Activated naive CD8-positive, alpha-beta T cell treated with anti-CD3 and anti-CD28 coated beads for 36 hours (primary cell): ENCODE measurements around the gene ADCY2. TPM values are rescaled to one million over a fixed set of nuclear protein-coding genes. Genes with fewer than 3 reads are reported as not detected.
A peak's percentile ranks its signal among the peaks of the same experiment; 100 is the strongest.

Source experiments
- DNase-seq: peaks from one replicate; pipeline ENCODE4 v3.0.0; 2021
- H3K27ac Mint-ChIP-seq: one replicate; pipeline ENCODE4 v1.8.0; 2022; ENCODE audit warnings: mild to moderate bottlenecking, moderate library complexity, mixed read lengths
- H3K27me3 Mint-ChIP-seq: one replicate; pipeline ENCODE4 v1.8.0; 2022; ENCODE audit warnings: mild to moderate bottlenecking, mixed read lengths
- H3K36me3 Mint-ChIP-seq: one replicate; pipeline ENCODE4 v1.8.0; 2021; ENCODE audit warnings: mild to moderate bottlenecking, mixed read lengths
- H3K4me1 Mint-ChIP-seq: one replicate; pipeline ENCODE4 v1.8.0; 2021; ENCODE audit warnings: mixed read lengths
- H3K4me3 Mint-ChIP-seq: one replicate; pipeline ENCODE4 v1.8.0; 2022; ENCODE audit warnings: mild to moderate bottlenecking, moderate library complexity, mixed read lengths
- H3K9me3 Mint-ChIP-seq: one replicate; pipeline ENCODE4 v1.8.0; 2022; ENCODE audit warnings: mixed read lengths
- total RNA-seq, 2 experiments: library from RNA; stranded (reverse); gene quantifications; one replicate each; pipeline ENCODE4 v1.2.3, GENCODE V29; 2021

ADCY2 gene
- total RNA-seq, 2 experiments from 2014 or later = not detected

DNA sequence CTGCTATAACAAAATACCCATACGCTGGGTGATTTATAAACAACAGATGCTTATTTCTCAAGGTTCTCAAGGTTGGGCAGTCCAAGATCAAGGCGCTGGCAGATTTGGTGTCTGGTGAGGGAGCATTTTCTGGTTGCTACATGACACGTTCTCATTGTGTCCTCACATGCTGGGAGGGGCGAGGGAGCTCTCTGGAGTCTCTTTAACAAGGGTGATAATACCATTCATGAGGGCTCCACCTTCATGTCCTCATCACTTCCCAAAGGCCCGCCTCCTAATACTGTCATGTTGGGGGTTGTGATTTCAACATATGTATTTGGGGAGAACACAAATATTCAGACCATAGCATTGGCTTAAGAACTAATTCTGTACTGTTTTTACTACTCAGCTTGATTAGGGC is 450.4 kb downstream of the ADCY2 start:
- Mint-ChIP-seq H3K36me3 (no peaks in the 10 kb centered on the region), H3K9me3 (no peaks in the 10 kb centered on the region), H3K4me1 (peaks cover 3% of the 10 kb centered on the region), H3K4me3 (no peak overlapping the region), H3K27ac (no peak overlapping the region), H3K27me3 (peaks cover 76% of the 10 kb centered on the region)
- DNase-seq = no peak

GRCh38 chr5:7848296-7848695 is 452.4 kb downstream of the ADCY2 start:
- no peaks in the 10 kb centered on the region for H3K9me3 Mint-ChIP-seq
- H3K36me3 Mint-ChIP-seq = no peaks in the 10 kb centered on the region
- DNase-seq = no peak
- H3K4me3 Mint-ChIP-seq = no peak overlapping the region
- peaks cover 12% of the 10 kb centered on the region for H3K4me1 Mint-ChIP-seq
- H3K27me3 Mint-ChIP-seq = peaks cover 71% of the 10 kb centered on the region
- no peak overlapping the region for H3K27ac Mint-ChIP-seq

DNA sequence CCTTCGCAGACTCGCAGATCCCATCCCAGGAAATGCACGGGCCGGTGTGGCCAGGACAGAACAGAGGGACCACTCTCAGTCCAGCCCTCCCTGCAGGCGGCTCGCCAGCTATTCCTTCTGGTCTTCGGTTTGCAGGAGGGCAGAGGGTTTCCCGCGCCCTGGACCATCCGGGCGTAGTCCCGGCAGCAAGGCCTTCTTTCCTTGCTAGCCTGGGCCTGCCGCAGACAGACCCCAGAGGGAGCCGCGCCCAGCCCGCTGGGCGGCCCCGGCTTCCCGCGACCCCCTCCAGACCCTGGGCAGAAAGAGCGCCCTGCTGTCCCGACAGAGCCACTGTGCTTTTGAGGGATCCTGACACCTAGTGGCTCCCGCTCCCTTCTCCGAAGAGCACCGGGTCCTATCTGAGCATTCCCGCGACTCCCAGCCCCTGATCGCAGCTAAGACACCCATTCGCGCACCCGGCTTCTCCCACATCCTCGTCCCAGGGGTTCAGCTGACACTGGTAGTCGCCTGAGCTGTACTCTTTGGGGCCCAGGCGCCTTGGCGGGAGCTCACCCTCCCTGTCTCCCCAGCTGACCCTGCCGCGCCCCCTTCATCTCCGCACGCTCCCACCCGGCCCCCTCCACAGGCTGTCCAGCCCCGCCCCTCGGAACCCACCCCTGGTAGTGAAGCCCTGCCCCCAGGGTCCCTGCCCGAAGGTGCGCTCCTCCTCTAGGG is 453.9 kb downstream of the ADCY2 start:
- H3K27me3 Mint-ChIP-seq = peaks cover 59% of the 10 kb centered on the region
- H3K27ac Mint-ChIP-seq = no peak overlapping the region
- H3K9me3 Mint-ChIP-seq = no peaks in the 10 kb centered on the region
- H3K36me3 Mint-ChIP-seq = no peaks in the 10 kb centered on the region
- peaks cover 12% of the 10 kb centered on the region for H3K4me1 Mint-ChIP-seq
- H3K4me3 Mint-ChIP-seq = peak overlapping the region; percentile 62
- DNase-seq = no peak

GRCh38 chr5:7850395-7851239 is 454.7 kb downstream of the ADCY2 start, which contains the start of gene CFAP90:
Gene CFAP90 (minus strand): TSS chr5:7851133. CDS start chr5:7851021, 112 bp downstream.
- Mint-ChIP-seq H3K4me3 (peak within 1 kb of the TSS; percentile 62), H3K9me3 (no peaks in the 10 kb centered on the region), H3K27ac (no peak within 1 kb of the TSS), H3K4me1 (peaks cover 12% of the 10 kb centered on the region), H3K27me3 (peaks cover 52% of the 10 kb centered on the region), H3K36me3 (no peaks in the 10 kb centered on the region)
- no peak for DNase-seq

DNA sequence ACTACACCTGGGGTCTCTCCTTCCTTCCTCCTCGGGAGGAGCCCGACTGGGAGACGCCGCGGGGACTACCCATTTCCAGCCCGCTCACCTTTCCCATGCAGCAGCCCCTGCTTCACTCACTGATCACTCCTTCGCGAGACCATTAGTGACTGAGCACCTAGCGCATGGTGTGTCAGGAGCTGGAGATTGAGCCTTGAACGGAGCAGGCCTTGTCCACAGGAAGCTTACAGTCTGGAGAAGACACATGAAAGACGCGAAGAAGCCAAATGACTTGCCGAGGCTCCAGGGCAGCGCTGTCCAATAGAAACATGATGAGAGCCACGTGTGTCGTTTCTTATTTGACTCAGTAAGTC is 455.3 kb downstream of the ADCY2 start:
- Mint-ChIP-seq H3K27me3 (peaks cover 48% of the 10 kb centered on the region), H3K4me1 (peaks cover 12% of the 10 kb centered on the region)

GRCh38 chr5:7851617-7852289 is 455.8 kb downstream of the ADCY2 start:
- Mint-ChIP-seq H3K9me3 (no peaks in the 10 kb centered on the region), H3K4me3 (no peak overlapping the region), H3K27me3 (peaks cover 46% of the 10 kb centered on the region), H3K4me1 (peaks cover 12% of the 10 kb centered on the region), H3K36me3 (no peaks in the 10 kb centered on the region), H3K27ac (no peak overlapping the region)
- DNase-seq = no peak

More for the DNA sequence above, 455.3 kb downstream of the ADCY2 start:
- H3K36me3 Mint-ChIP-seq = no peaks in the 10 kb centered on the region
- H3K4me3 Mint-ChIP-seq = peak overlapping the region; percentile 62
- DNase-seq = no peak
- no peak overlapping the region for H3K27ac Mint-ChIP-seq
- no peaks in the 10 kb centered on the region for H3K9me3 Mint-ChIP-seq

GRCh38 chr5:7852542-7852941 is 456.6 kb downstream of the ADCY2 start:
- H3K4me1 Mint-ChIP-seq = peaks cover 12% of the 10 kb centered on the region
- no peaks in the 10 kb centered on the region for H3K9me3 Mint-ChIP-seq
- peaks cover 42% of the 10 kb centered on the region for H3K27me3 Mint-ChIP-seq
- DNase-seq = no peak
- H3K27ac Mint-ChIP-seq = no peak overlapping the region
- H3K4me3 Mint-ChIP-seq = no peak overlapping the region
- H3K36me3 Mint-ChIP-seq = peaks cover 3% of the 10 kb centered on the region

DNA sequence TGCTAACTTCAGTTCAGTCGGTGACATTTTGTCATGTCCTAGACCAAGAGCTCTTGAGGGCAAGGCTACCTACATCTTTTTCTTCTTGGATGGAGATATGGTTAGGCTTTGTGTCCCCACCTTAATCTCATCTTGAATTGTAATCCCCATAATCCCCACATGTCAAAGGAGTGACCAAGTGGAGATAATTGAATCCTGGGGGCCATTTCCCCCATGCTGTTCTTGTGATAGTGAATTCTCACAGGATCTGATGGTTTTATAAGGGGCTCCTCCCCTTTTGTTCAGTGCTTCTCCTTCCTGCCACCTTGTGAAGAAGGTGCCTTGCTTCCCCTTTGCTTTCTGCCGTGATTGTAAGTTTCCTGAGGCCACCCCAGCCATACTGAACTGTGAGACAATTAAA is 457.1 kb downstream of the ADCY2 start:
- Mint-ChIP-seq H3K27ac (no peak overlapping the region), H3K4me3 (no peak overlapping the region), H3K27me3 (peaks cover 37% of the 10 kb centered on the region), H3K4me1 (peaks cover 14% of the 10 kb centered on the region), H3K36me3 (peaks cover 4% of the 10 kb centered on the region), H3K9me3 (no peaks in the 10 kb centered on the region)
- no peak for DNase-seq

DNA sequence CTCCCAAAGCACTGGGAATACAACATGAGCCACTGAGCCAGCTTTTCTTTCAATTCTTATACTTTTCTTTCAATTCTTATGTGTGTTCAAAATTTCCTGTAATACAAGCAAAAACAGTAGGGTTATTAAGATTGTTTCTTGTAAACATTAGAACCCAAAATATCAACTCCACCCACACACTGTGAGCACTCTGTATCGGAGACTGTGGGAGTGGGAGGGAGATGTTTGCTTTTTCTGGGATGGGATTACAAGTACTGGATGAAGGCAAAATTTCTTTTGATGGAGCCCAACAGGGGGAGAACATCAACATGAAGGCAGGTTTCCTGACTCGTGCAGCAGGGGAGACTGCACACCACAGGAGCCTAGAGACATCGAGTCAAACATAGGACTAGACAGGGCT is 459.7 kb downstream of the ADCY2 start:
- Mint-ChIP-seq H3K27ac (no peak overlapping the region), H3K27me3 (peaks cover 14% of the 10 kb centered on the region), H3K4me3 (no peak overlapping the region), H3K36me3 (peaks cover 9% of the 10 kb centered on the region), H3K9me3 (no peaks in the 10 kb centered on the region), H3K4me1 (peaks cover 18% of the 10 kb centered on the region)
- DNase-seq = no peak

DNA sequence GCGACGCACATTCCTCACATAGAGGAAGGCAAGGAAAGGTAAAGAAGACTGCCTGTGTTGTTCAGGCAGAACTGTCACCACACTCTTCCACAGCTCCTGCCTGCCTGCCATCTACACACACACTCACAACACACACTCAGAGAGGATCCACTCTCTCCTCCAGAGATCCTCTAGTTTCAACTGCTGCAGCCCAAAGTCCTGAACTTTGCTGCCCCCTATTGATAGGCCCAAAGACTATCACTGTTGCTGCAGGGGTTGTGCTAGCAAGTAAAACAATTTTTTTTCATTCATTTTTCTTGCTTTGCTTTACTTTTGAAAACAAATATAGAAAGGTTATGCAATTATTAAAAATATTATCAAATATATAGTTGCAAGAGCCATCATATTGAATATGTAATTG is 460.9 kb downstream of the ADCY2 start:
- H3K27me3 Mint-ChIP-seq = peaks cover 5% of the 10 kb centered on the region
- H3K27ac Mint-ChIP-seq = no peak overlapping the region
- H3K36me3 Mint-ChIP-seq = peaks cover 14% of the 10 kb centered on the region
- H3K9me3 Mint-ChIP-seq = no peaks in the 10 kb centered on the region
- H3K4me3 Mint-ChIP-seq = no peak overlapping the region
- DNase-seq = no peak
- H3K4me1 Mint-ChIP-seq = peaks cover 15% of the 10 kb centered on the region

DNA sequence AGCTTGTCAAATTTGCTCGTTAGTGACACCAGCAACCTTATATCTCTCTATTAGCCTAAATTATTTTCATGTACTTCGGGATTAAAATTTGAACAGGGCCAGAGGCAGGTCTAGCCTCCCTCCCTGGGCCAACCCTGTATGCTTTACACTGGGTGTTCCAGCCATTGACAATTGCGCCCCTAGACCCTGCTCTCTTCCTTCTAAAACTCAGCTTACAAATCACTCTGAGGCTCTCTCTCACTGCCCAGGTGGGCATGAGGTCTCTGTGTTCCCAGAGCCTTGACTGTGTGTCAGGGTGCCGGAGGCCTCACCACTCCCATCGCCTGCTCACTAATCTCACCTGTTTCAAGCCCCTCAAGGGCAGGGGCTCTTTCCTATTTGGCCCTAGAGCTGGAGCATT is 461.4 kb downstream of the ADCY2 start:
- Mint-ChIP-seq H3K4me1 (peaks cover 12% of the 10 kb centered on the region), H3K4me3 (no peak overlapping the region), H3K27ac (no peak overlapping the region), H3K36me3 (peaks cover 15% of the 10 kb centered on the region), H3K27me3 (peaks cover 3% of the 10 kb centered on the region), H3K9me3 (no peaks in the 10 kb centered on the region)
- DNase-seq = no peak

- peaks cover 8% of the 10 kb centered on the region for H3K4me1 Mint-ChIP-seq
- no peaks in the 10 kb centered on the region for H3K27me3 Mint-ChIP-seq
- no peaks in the 10 kb centered on the region for H3K9me3 Mint-ChIP-seq
- no peak overlapping the region for H3K4me3 Mint-ChIP-seq
- no peak for DNase-seq
- H3K36me3 Mint-ChIP-seq = peaks cover 19% of the 10 kb centered on the region
- peak overlapping the region; percentile 59 for H3K27ac Mint-ChIP-seq
These were observed 462.1 kb downstream of the ADCY2 start for GRCh38 chr5:7857926-7858632.

DNA sequence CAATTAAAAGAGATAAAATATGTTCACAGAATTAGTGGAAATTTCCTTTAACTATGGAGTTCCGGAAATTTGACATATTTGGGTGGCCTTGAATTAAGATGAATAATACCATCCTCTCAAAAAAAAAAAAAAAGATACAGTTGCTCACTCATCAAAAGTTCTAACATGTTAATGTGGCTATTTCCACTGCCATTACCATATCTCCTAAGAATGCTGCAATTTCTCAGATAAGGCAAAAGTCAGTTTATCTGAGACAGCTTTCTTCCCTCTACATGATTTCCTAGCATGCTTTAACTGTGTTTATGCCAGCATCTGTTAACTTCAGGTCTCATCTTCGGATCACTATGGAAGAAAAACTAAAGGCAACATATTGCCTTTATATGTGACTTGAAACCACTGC is 470.3 kb downstream of the ADCY2 start:
- no peak for DNase-seq
- Mint-ChIP-seq H3K4me3 (no peak overlapping the region), H3K9me3 (no peaks in the 10 kb centered on the region), H3K4me1 (peaks cover 45% of the 10 kb centered on the region), H3K36me3 (peaks cover 45% of the 10 kb centered on the region), H3K27me3 (no peaks in the 10 kb centered on the region), H3K27ac (no peak overlapping the region)

DNA sequence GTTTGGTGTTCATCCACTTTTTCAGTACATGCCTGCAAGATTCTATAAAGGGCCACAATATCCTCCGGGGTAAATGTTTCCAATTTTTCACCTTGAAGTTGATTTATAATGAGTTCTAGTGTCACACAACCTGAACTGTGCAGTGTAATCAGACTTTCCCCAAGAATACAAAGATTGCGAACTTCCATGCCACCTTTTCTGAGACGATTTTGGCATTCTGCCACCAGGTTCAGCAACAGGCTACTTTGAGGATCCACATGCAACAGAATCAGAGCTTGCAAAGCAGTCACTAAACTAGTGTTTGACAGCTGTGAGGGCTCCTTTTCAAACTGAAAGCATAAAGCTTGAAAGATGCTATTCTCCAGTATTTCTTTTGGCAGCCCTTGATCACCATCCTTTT is 471.3 kb downstream of the ADCY2 start:
- Mint-ChIP-seq H3K36me3 (peaks cover 48% of the 10 kb centered on the region), H3K27me3 (no peaks in the 10 kb centered on the region), H3K4me1 (peaks cover 55% of the 10 kb centered on the region), H3K4me3 (peak overlapping the region; percentile 88), H3K27ac (no peak overlapping the region), H3K9me3 (no peaks in the 10 kb centered on the region)
- no peak for DNase-seq

- H3K9me3 Mint-ChIP-seq = no peaks in the 10 kb centered on the region
- H3K36me3 Mint-ChIP-seq = peaks cover 51% of the 10 kb centered on the region
- H3K4me3 Mint-ChIP-seq = peak overlapping the region; percentile 88
- peak overlapping the region; percentile 73 for H3K27ac Mint-ChIP-seq
- DNase-seq = no peak
- peaks cover 66% of the 10 kb centered on the region for H3K4me1 Mint-ChIP-seq
- no peaks in the 10 kb centered on the region for H3K27me3 Mint-ChIP-seq
These were observed 472.5 kb downstream of the ADCY2 start for GRCh38 chr5:7868427-7868772.
